IMR-90 (cell line): Measurements from ENCODE around the gene SCML2. TPM values are rescaled to one million over a fixed set of nuclear protein-coding genes. Genes with fewer than 3 reads are reported as not detected.

Experiments
- ATAC-seq: fragments of 200-7000 bp; cut with Tn5 transposase; 2 replicates; pipeline ENCODE4 v1.9.1; 2020; ENCODE audit warnings: low read depth, mild to moderate bottlenecking, moderate library complexity
- BruUV-seq: library from RNA; stranded (reverse); fragments of 400-500 nt; replicated peaks from 2 replicates; lab custom pipeline; 2021; lab: Mats Ljungman, UMichigan
- CTCF ChIA-PET: fragments of 300-600 bp; formaldehyde crosslinking; extraction: SDS; loops from one replicate; lab custom pipeline; 2021; ENCODE audit warnings: antibody characterized with exemption; lab: Yijun Ruan, JAX
- POLR2A ChIA-PET: fragments of 300-600 bp; sonication (Branson Sonifier 250); formaldehyde crosslinking; loops from one replicate; lab custom pipeline; 2022; ENCODE audit warnings: antibody characterized with exemption; ENCODE audit not compliant: unreplicated experiment; lab: Charles Lee
- DNase-seq: peaks from one replicate; pipeline ENCODE4 v3.0.0; 2013
- H2AFZ ChIP-seq: replicated peaks from 2 replicates; pipeline ENCODE3; 2013; ENCODE audit warnings: low read length, mild to moderate bottlenecking; ENCODE audit not compliant: poor library complexity
- H2AK5ac ChIP-seq: 2 replicates; pipeline ENCODE4 v1.6.1; 2013; ENCODE audit warnings: low read depth, low read length, inconsistent platforms
- H2AK9ac ChIP-seq: replicated peaks from 2 replicates; pipeline ENCODE3; 2013; ENCODE audit warnings: mild to moderate bottlenecking, low read depth, low read length, moderate library complexity; ENCODE audit not compliant: poor library complexity
- H2BK120ac ChIP-seq: 2 replicates; pipeline ENCODE4 v1.6.1; 2013; ENCODE audit warnings: low read depth, low read length, inconsistent platforms
- H2BK15ac ChIP-seq: 3 replicates; pipeline ENCODE4 v1.6.1; 2013; ENCODE audit warnings: low read depth, low read length, inconsistent platforms
- H2BK20ac ChIP-seq: 2 replicates; pipeline ENCODE4 v1.6.1; 2013; ENCODE audit warnings: low read depth, mild to moderate bottlenecking, inconsistent platforms, low read length, moderate library complexity
- H2BK5ac ChIP-seq: 2 replicates; pipeline ENCODE4 v1.6.1; 2013; ENCODE audit warnings: mild to moderate bottlenecking, low read depth, low read length, inconsistent platforms; ENCODE audit not compliant: poor library complexity, severe bottlenecking
- H3K14ac ChIP-seq: replicated peaks from 2 replicates; pipeline ENCODE4 v1.6.1; 2013; ENCODE audit warnings: low read depth, low read length, inconsistent platforms
- H3K18ac ChIP-seq: 2 replicates; pipeline ENCODE4 v1.6.1; 2013; ENCODE audit warnings: low read depth, low read length, control low read depth
- H3K23ac ChIP-seq: 2 replicates; pipeline ENCODE4 v1.6.1; 2013; ENCODE audit warnings: low read depth, low read length, inconsistent platforms
- H3K27ac ChIP-seq: 2 replicates; pipeline ENCODE4 v1.5.1; 2013; ENCODE audit warnings: mild to moderate bottlenecking, control low read depth, low read length; ENCODE audit not compliant: insufficient read depth
- H3K27me3 ChIP-seq: 2 replicates; pipeline ENCODE4 v1.6.1; 2013; ENCODE audit warnings: low read length; ENCODE audit not compliant: control insufficient read depth, insufficient read depth
- H3K36me3 ChIP-seq: 2 replicates; pipeline ENCODE4 v1.6.1; 2013; ENCODE audit warnings: low read length, mixed read lengths; ENCODE audit not compliant: control insufficient read depth, insufficient read depth
- H3K4ac ChIP-seq: 2 replicates; pipeline ENCODE4 v1.6.1; 2013; ENCODE audit warnings: low read depth, low read length, inconsistent platforms
- H3K4me1 ChIP-seq: 2 replicates; pipeline ENCODE4 v1.6.1; 2013; ENCODE audit warnings: low read length, mixed read lengths; ENCODE audit not compliant: control insufficient read depth, insufficient read depth
- H3K4me2 ChIP-seq: 2 replicates; pipeline ENCODE4 v1.6.1; 2013; ENCODE audit warnings: low read depth, mild to moderate bottlenecking, control low read depth, low read length, moderate library complexity
- H3K4me3 ChIP-seq: 2 replicates; pipeline ENCODE4 v1.5.1; 2013; ENCODE audit warnings: low read depth, mild to moderate bottlenecking, control low read depth, low read length, moderate library complexity; ENCODE audit not compliant: insufficient read depth
- H3K56ac ChIP-seq: 2 replicates; pipeline ENCODE4 v1.6.1; 2013; ENCODE audit warnings: low read length, inconsistent platforms; ENCODE audit not compliant: insufficient read depth; ENCODE audit errors: extremely low read depth
- H3K79me1 ChIP-seq, 2 experiments: 2 replicates each; pipeline ENCODE4 v1.6.1; 2013; ENCODE audit warnings: low read length in 2 of 2, inconsistent platforms in 1 of 2, low read depth in 1 of 2
- H3K9ac ChIP-seq: 2 replicates; pipeline ENCODE4 v1.6.1; 2013; ENCODE audit warnings: low read depth, low read length, control low read depth
- H3K9me1 ChIP-seq: 2 replicates; pipeline ENCODE4 v1.6.1; 2013; ENCODE audit warnings: low read length, inconsistent platforms; ENCODE audit not compliant: insufficient read depth
- H3K9me3 ChIP-seq: 2 replicates; pipeline ENCODE4 v1.6.1; 2013; ENCODE audit warnings: low read length; ENCODE audit not compliant: control insufficient read depth, insufficient read depth
- H4K20me1 ChIP-seq: 2 replicates; pipeline ENCODE4 v1.6.1; 2013; ENCODE audit warnings: low read length, inconsistent platforms; ENCODE audit not compliant: insufficient read depth
- H4K5ac ChIP-seq: 2 replicates; pipeline ENCODE4 v1.6.1; 2013; ENCODE audit warnings: mild to moderate bottlenecking, low read depth, low read length, control low read depth
- H4K8ac ChIP-seq, 2 experiments: 2 replicates each; pipeline ENCODE4 v1.6.1; 2013; ENCODE audit warnings: low read depth in 2 of 2, low read length in 2 of 2, control low read depth in 1 of 2, inconsistent platforms in 1 of 2
- H4K91ac ChIP-seq: 2 replicates; pipeline ENCODE4 v1.6.1; 2013; ENCODE audit warnings: low read depth, low read length, inconsistent platforms; ENCODE audit not compliant: insufficient read depth
- CEBPB ChIP-seq: IDR thresholded peaks from 2 replicates; pipeline ENCODE4 v1.6.1; 2012; ENCODE audit warnings: low read depth, low read length, improper control_type of control experiment
- CHD1 ChIP-seq: IDR thresholded peaks from 2 replicates; pipeline ENCODE4 v1.6.1; 2012; ENCODE audit warnings: low read depth, low read length, improper control_type of control experiment
- FOS ChIP-seq: fragments of 150-350 bp; IDR thresholded peaks from 2 replicates; pipeline ENCODE4 v1.6.1; 2016; ENCODE audit warnings: low read depth, low read length
- MAFK ChIP-seq: IDR thresholded peaks from 2 replicates; pipeline ENCODE4 v1.6.1; 2012; ENCODE audit warnings: low read depth, low read length, improper control_type of control experiment
- MAZ ChIP-seq: IDR thresholded peaks from 2 replicates; pipeline ENCODE4 v1.6.1; 2012; ENCODE audit warnings: low read depth, mild to moderate bottlenecking, low read length, improper control_type of control experiment, moderate library complexity, borderline replicate concordance
- MXI1 ChIP-seq: IDR thresholded peaks from 2 replicates; pipeline ENCODE4 v1.6.1; 2012; ENCODE audit warnings: low read depth, mild to moderate bottlenecking, low read length, moderate library complexity, borderline replicate concordance
- POLR2A ChIP-seq: IDR thresholded peaks from 2 replicates; pipeline ENCODE4 v1.6.1; 2012; ENCODE audit warnings: mild to moderate bottlenecking, low read depth, low read length
- RAD21 ChIP-seq: IDR thresholded peaks from 2 replicates; pipeline ENCODE4 v1.6.1; 2012; ENCODE audit warnings: low read length, improper control_type of control experiment
- RFX5 ChIP-seq: IDR thresholded peaks from 2 replicates; pipeline ENCODE4 v1.8.0; 2012; ENCODE audit warnings: low read depth, mild to moderate bottlenecking, low read length, moderate library complexity
- WGBS, 2 experiments: methylation state at CpG; one replicate each; pipeline versions ENCODE4 v1.1.5 to v1.1.7; 2013; ENCODE audit warnings: missing lambda C conversion rate in 2 of 2; ENCODE audit not compliant: insufficient read length in 1 of 2; ENCODE audit errors: extremely low coverage in 2 of 2; 5-methylcytosine and 5-hydroxymethylcytosine counted together
- dilution Hi-C: fragments of 300-500 bp; cut with HindIII; formaldehyde crosslinking; loops from one replicate; pipeline ENCODE4 v1.14.3; 2018; ENCODE audit warnings: low sequenced_read_pairs; ENCODE audit not compliant: unreplicated experiment
- in situ Hi-C: fragments of 300-500 bp; cut with MboI; formaldehyde crosslinking; loops from 3 replicates; pipeline ENCODE4 v1.14.3; 2019; ENCODE audit warnings: low sequenced_read_pairs, inconsistent platforms, mixed read lengths
- intact Hi-C: fragments of 100-400 bp; cut with micrococcal nuclease; formaldehyde crosslinking; loops from 2 replicates; pipeline ENCODE4 v1.10.0; 2022
- polyA plus RNA-seq, 3 experiments: library from polyadenylated mRNA; depleted of rRNA; stranded (reverse); fragments of >200 nt; gene quantifications; 2 replicates each; pipeline ENCODE4 v1.2.3, GENCODE V29; 2012; ENCODE audit warnings: low replicate concordance in 1 of 3
- total RNA-seq: library from RNA; depleted of rRNA; stranded (reverse); fragments of >200 nt; gene quantifications from 2 replicates; pipeline ENCODE4 v1.2.3, GENCODE V29; 2012
- TF ChIP-seq, protein P1 (sequence below): fragments of 150-350 bp; IDR thresholded peaks from 2 replicates; pipeline ENCODE4 v1.6.1; 2017; ENCODE audit warnings: mild to moderate bottlenecking, antibody characterized with exemption, low read length, low read depth

Gene SCML2
- total and polyA plus RNA-seq, 2 of the 4 experiments (the other 2 are of a cell fraction): 1.3 to 1.7 TPM

DNA sequence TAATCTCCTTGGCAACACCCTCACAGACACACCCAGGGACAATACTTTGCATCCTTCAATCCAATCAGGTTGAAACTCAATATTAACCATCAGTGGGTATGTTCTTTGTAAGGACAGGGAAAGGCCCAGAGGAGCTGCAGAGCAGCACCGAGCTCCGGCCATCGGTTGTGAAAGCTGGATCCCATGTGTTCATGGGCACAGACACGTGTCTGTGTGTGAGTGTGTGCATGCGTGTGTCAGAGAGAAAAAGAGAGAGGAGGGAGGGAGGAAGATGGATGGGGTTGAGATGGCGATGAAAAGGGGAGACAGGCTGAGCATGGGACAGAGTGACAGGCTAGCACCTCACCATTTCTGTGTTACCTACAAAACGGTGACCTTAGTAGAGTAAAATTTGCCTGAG is 127.0 kb downstream of the SCML2 start:
- Histone ChIP-seq H3K4me2 (no peak overlapping the region), H2BK20ac (no peak overlapping the region), H4K5ac (no peak overlapping the region), H3K9me1 (no peaks in the 10 kb centered on the region), H3K4me1 (no peaks in the 10 kb centered on the region), H3K9me3 (no peaks in the 10 kb centered on the region; the same call in none of the 2 replicates), H3K27ac (no peak overlapping the region), H3K23ac (no peak overlapping the region), H3K27me3 (no peaks in the 10 kb centered on the region), H3K4me3 (no peak overlapping the region), H2AFZ (no peak overlapping the region), H4K8ac (no peak overlapping the region), H3K9ac (no peak overlapping the region), H2BK5ac (no peak overlapping the region), H2AK9ac (no peak overlapping the region), H2BK120ac (no peak overlapping the region), H3K4ac (no peak overlapping the region), H3K14ac (no peak overlapping the region), H3K79me1 (no peaks in the 10 kb centered on the region), H3K36me3 (no peaks in the 10 kb centered on the region), H3K56ac (no peak overlapping the region), H2BK15ac (no peak overlapping the region), H4K91ac (no peak overlapping the region), H2AK5ac (no peak overlapping the region), H3K18ac (no peak overlapping the region), H4K20me1 (no peaks in the 10 kb centered on the region)
- WGBS, 2 experiments: 77% methylated on average over 4 of the region's 7 CpGs; no CpG with 5 or more reads in 1 of the 2 experiments
- in situ Hi-C loops (no loop called here), intact Hi-C loops (no loop called here), dilution Hi-C loops (no loop called here)
- ChIA-PET CTCF (no interaction called here), POLR2A (no interaction called here)
- TF ChIP-seq, protein P1, sequence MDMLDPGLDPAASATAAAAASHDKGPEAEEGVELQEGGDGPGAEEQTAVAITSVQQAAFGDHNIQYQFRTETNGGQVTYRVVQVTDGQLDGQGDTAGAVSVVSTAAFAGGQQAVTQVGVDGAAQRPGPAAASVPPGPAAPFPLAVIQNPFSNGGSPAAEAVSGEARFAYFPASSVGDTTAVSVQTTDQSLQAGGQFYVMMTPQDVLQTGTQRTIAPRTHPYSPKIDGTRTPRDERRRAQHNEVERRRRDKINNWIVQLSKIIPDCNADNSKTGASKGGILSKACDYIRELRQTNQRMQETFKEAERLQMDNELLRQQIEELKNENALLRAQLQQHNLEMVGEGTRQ: no peak
- TF ChIP-seq MXI1 (no peak), RAD21 (no peak), POLR2A (no peak), CHD1 (no peak), CEBPB (no peak), MAZ (no peak), RFX5 (no peak), FOS (no peak), MAFK (no peak)
- DNase-seq (no peak), ATAC-seq (no peak)
- BruUV-seq: no TSS peak
